ENCODE measurements around the gene PRRC2A.
A peak's percentile ranks its signal among the peaks of the same experiment; 100 is the strongest.

Gene PRRC2A

DNA sequence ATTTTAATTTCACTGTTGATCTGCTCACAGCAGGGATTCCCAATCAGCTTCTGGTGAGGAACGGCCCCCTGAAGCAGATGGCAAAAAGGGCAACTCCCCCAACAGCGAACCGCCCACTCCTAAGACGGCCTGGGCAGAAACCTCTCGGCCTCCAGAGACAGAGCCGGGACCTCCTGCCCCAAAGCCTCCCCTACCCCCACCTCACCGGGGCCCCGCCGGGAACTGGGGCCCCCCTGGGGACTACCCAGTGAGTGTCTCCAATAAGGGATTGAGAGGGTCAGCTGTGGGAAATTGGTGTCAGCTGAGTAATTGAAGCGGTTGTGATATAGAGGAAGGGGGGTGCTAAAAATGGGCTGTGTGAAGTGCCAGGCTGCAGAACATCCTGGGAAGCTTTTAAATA is 6.4 kb downstream of the PRRC2A start:
- DNase-seq, result no peak

GRCh38 chr6:31627690-31628287 is 7.3 kb downstream of the PRRC2A start:
- DNase-seq, result no peak

DNA sequence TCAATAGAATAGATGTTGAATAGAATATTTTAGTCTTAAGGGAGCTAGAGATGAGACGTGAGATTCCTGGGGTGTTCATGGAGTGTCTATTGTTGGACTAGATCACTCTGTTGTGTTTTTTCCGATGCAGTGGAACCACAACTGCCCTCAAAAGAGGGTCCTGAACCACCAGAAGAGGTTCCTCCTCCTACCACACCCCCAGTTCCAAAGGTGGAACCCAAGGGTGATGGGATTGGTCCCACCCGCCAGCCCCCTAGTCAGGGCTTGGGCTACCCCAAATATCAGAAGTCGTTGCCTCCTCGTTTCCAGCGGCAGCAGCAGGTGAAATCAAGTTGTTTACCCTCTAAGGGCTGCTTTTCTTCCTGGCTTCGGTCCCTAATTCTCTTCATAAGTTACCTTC is 8.5 kb downstream of the PRRC2A start:
- no peak for DNase-seq

- DNase-seq, result no peak
These were observed 9.8 kb downstream of the PRRC2A start for GRCh38 chr6:31630177-31630934.

DNA sequence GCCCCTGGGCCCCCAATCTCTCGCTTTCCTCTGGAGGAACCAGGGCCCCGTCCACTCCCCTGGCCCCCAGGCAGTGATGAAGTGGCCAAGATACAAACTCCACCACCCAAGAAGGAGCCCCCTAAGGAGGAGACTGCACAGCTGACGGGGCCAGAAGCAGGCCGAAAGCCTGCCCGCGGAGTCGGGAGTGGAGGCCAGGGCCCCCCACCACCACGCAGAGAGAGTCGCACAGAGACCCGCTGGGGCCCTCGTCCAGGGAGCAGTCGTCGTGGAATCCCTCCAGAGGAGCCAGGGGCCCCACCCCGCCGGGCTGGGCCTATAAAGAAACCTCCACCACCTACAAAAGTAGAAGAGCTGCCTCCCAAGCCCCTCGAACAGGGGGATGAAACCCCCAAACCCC is 10.7 kb downstream of the PRRC2A start:
- no peak for DNase-seq

GRCh38 chr6:31631681-31632278 is 11.3 kb downstream of the PRRC2A start:
- DNase-seq, result no peak

- no peak for DNase-seq
These were observed 11.9 kb downstream of the PRRC2A start for GRCh38 chr6:31632279-31632946.

DNA sequence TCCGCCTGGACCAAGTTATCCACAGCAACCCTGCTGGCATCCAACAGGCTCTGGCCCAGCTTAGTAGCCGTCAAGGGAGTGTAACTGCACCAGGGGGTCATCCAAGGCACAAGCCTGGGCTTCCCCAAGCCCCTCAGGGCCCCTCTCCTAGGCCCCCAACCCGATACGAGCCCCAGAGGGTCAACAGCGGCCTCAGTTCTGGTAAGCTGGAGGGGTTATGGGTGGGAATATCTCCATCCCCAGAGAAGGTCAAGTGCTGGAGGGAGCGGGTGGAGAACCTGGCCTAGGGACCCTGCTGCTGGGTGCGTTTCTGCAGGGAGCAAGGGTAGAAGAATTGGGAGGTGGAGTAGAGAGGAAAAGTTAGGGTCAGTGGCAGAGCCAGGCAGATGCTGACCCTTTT is 12.9 kb downstream of the PRRC2A start:
- no peak for DNase-seq

DNA sequence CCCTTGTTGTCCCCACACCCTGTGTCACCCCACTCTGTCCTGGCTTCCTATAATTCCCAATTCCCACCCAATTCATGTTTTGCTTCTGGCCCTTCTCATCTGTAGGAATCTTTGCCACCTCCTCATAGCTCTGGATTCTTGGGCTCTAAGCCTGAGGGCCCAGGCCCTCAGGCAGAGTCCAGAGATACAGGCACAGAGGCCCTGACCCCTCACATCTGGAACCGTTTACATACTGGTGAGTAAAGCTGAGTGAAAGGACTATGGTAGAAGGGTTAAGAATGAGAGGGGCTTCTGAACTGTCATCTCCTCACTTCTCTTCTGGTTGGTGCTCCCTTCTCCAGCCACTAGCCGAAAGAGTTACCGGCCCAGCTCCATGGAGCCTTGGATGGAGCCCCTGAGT is 13.6 kb downstream of the PRRC2A start:
- no peak for DNase-seq

- DNase-seq, result no peak
These were observed 14.6 kb downstream of the PRRC2A start for GRCh38 chr6:31634969-31635575.

- no peak for DNase-seq
These were observed 16.4 kb downstream of the PRRC2A start for GRCh38 chr6:31636698-31637596.

DNA sequence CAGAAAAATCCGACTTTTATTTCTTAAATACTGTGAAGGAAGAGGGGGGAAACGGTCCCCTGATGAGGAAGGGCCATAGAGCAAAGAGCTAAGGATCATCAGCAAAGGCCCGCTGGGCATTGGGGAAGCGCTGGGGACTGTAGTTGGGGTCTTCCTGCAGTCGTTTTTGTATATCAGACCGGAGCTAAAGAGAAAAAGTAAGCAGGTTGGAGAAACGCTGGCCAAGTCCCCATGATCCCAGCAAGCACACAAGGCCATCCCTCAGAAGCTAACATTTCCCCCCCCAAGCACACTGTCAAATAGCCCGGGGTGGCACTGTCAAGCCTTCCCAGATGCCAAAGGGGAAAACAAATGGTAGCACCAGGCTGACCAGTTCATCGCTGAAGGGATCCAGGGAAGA is 18.5 kb downstream of the PRRC2A start:
- DNase-seq, result no peak

DNA sequence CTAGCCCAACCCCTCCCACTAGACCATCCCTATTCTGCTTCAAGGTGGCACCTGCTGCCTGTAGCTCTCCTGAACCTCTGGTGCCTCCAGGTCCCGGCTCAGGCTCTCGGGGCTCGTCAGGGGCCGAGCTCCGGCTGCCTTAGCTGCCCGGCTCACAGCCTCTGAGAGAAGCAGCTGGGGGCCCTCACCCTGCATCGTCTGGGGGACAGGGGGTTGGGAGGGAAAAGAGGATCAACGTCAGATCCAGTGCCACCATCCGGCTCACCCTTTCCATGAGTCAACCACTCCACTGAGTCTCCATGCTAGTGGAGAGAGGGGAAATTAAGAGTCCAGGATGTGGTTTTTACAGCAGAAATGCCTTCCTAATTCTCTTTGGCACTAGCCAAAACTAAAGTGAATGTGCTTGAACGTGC is 18.9 kb downstream of the PRRC2A start:
- DNase-seq, result no peak

DNA sequence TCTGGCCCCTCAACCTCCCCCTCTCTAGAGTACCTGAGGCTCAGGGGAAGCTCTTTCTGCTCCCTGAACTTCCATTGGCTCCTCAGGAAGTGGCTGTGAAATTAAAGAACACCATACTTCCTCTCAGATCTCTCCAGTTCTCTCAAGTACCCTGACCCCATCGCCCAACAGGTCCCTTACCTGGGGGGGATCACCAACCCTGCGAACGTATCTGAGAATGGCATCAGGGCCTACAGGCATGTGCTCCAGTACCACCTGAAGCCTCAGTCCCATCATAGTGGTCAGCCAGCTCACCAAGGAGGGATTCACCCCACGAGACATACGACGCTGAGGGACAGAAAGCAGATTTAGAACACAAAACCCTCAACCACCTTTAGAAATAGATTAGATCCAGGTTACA is 20.1 kb downstream of the PRRC2A start:
- DNase-seq, result no peak

GRCh38 chr6:31641370-31641769 is 20.9 kb downstream of the PRRC2A start:
- DNase-seq, result no peak

DNA sequence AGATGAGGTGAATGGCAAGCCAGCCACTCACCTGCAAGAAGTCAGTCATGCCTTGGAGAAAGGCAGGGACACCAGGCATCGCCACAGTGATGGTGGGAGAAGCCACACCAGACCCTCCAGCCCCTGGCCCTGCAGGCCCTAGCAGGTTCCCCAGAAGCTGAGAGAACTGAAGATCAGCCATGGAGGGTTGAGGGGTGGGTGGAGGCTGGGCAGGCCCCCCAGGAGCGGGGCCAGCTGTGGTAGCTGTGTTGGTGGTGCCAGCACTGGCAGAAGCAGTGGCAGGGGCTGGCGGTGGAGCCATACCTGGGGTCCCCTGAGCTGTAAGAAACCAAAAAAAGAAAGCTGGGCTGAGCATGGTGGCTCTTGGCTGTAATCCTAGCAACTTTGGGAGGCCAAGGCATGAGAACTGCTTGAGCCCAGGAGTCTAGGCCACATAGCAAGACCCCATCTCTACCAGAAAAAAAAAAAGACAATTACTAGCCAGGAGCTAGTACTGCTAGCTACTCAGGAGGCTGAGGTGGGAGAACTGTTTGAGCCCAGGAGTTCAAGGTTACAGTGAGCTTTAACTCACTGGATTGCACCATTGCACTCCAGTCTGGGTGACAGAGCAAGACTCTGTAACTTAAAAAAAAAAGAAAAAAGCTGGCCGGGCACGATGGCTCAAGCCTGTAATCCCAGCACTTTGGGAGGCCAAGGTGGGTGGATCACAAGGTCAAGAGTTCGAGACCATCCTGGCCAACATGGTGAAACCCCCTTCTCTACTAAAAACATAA is 22.5 kb downstream of the PRRC2A start:
- DNase-seq, result no peak

DNA sequence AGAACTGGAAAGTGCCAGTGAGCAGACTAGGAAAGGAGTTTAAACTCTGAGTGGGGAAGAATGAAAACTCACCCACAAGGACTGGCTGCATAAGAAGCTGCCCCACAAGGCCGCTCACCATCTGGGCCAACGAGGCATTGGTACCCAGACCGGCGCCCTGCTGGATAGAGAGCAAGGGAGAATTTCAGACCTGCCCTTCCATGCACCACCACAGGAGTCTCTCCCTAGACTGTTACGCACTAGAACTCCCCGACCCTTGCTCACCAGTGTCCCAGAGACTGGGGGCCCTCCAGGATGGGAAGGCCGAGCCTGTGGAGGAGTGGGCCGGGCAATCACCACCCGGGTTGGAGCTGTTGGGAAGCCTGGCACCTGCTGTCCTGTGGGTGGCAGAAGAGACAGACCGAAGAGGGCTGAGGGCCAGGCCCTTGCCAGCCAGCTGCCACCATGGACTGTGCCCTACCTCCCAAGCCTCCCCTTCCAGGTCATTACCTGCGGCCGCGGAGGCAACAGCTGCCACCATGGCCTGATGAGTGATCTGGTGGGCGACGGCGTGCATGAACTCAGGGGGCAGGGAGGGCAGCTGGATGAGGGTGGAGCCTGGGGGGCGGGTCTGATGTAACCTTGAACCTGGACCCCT is 23.4 kb downstream of the PRRC2A start:
- DNase-seq, result no peak

GRCh38 chr6:31645325-31645724 is 24.8 kb downstream of the PRRC2A start:
- no peak for DNase-seq

DNA sequence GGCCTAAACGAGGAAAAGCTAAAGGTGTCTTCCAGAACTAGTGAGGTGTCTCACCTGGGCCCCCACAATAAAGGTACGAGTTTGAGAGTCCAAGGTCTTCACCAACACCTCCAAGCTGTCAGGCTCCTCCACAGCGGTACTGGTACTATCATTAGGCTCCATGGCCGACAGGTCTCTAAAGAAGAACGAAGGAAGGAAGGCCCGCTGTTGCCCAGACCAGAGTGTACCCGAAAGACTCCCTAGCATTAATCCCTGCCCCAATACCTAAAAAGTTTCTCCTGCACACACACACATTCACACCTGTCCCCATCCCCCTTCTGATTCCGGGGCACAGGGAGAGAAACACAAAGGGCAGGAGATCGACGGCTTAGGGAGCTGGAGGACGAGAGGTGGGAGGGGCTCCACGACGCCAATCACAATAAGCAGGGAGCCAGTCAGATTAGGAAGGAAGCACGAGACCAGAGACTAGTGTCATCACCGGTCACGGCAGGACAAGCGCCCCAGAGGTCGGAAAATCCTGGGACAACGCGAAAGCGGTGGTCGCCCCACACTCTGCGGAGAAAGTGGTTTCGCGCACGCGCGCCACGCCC is 31.2 kb downstream of the PRRC2A start:
- peak; percentile 88 for DNase-seq

DNA sequence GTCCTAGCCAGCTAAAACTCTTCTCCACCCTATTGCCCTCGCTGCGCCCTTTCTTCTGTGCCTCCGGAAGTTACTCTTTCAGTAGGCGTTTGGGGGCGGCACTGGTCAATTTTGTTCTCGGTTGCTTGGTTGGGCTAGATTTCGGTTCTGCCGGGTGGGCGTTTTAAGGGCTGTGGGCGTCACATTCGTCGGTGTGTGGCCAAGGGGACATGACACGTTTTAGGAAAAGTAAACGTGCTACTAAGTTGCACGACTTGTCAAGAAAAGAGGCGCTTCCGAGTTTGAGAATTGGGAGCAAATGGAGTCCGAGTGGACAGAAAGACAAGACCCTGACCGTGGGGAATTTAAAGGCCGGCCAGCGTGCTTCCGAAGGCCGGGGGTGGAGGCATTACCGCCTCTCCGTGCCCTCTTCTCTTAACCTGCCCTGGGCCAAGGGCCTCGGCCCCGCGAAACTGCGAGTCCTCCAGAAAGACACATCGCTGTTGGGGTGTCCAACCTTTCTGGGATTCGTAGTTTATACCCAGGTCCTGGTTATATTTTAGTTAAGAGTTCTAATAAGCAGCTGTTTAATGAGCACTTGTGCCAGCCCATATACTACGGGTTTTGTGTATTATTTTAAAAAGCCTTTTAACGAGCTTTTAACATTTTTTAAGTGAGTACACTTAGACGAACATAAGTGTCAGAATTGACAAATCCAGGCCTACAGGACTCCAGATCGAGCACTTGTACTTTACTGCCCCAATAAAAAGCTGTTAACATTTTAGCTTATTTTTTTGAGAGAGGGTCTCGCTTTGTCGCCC is 32.6 kb downstream of the PRRC2A start:
- DNase-seq, result peak; percentile 98

Measured in hematopoietic multipotent progenitor cell treated with erythropoietin and hydrocortisone succinate and interleukin-3 and kit ligand, for 4 days (in vitro differentiated cells).